HCT116 (cell line): Measurements from ENCODE around the gene UGT1A7. TPM values are rescaled to one million over a fixed set of nuclear protein-coding genes. Genes with fewer than 3 reads are reported as not detected.

Experiments used
- ATAC-seq: fragments of 200-7000 bp; cut with Tn5 transposase; 2 replicates; pipeline ENCODE4 v1.9.1; 2020; ENCODE audit warnings: mild to moderate bottlenecking, moderate library complexity
- BruUV-seq: library from RNA; stranded (reverse); fragments of 400-500 nt; replicated peaks from 2 replicates; lab custom pipeline; 2021; lab: Mats Ljungman, UMichigan
- CTCF ChIA-PET: fragments of 300-600 bp; sonication (Branson Sonifier 250); formaldehyde crosslinking; loops from one replicate; lab custom pipeline; 2021; ENCODE audit warnings: antibody characterized with exemption; lab: Charles Lee
- POLR2A ChIA-PET: fragments of 300-600, 350-600 bp; sonication (Branson Sonifier 250); formaldehyde crosslinking; loops from one replicate; lab custom pipeline; 2021; ENCODE audit warnings: antibody characterized with exemption; lab: Charles Lee
- RAD21 ChIA-PET, 2 experiments: fragments of 300-600 bp; sonication (Branson Sonifier 250); formaldehyde crosslinking; loops; one replicate each; lab custom pipeline; 2023; ENCODE audit warnings: low total read pairs in 2 of 2; ENCODE audit not compliant: uncharacterized antibody in 2 of 2, unreplicated experiment in 2 of 2, low non-redundant PET in 1 of 2; lab: Charles Lee
- DNase-seq: peaks from one replicate; pipeline ENCODE4 v3.0.0-alpha.2; 2010; ENCODE audit warnings: low read depth, low spot score
- H2AFZ ChIP-seq: fragments of 200-600 bp; shearing (Covaris generic), sonication (generic); 2 replicates; pipeline ENCODE4 v1.6.1; 2017; ENCODE audit warnings: low read depth, mixed run types, mixed read lengths, antibody characterized with exemption, low read length; ENCODE audit not compliant: poor library complexity, severe bottlenecking
- H3K27ac ChIP-seq: 2 replicates; pipeline ENCODE4 v1.5.1; 2012; ENCODE audit warnings: low read depth, low read length
- H3K27me3 ChIP-seq: fragments of 200-600 bp; sonication (generic); 2 replicates; pipeline ENCODE4 v1.6.1; 2016; ENCODE audit warnings: mixed run types, low read length, mixed read lengths; ENCODE audit not compliant: insufficient read depth
- H3K36me3 ChIP-seq, 2 experiments: fragments of 200-500 bp in 1 of 2; fragments of 200-600 bp in 1 of 2; sonication (Bioruptor generic) in 1 of 2; sonication (generic) in 1 of 2; 2 replicates each; pipeline versions ENCODE4 v1.5.1 to v1.6.1; 2014 to 2016; ENCODE audit warnings: low read length in 2 of 2, inconsistent platforms in 1 of 2, mixed read lengths in 1 of 2, mixed run types in 1 of 2; ENCODE audit not compliant: insufficient read depth in 2 of 2, control insufficient read depth in 1 of 2
- H3K4me1 ChIP-seq, 2 experiments: fragments of 200-600 bp in 1 of 2; sonication (generic) in 1 of 2; 2 replicates each; pipeline versions ENCODE4 v1.5.1 to v1.6.1; 2012 to 2017; ENCODE audit warnings: low read length in 2 of 2, inconsistent platforms in 1 of 2, mild to moderate bottlenecking in 1 of 2, mixed read lengths in 1 of 2, mixed run types in 1 of 2, moderate library complexity in 1 of 2; ENCODE audit not compliant: insufficient read depth in 2 of 2, control insufficient read depth in 1 of 2
- H3K4me2 ChIP-seq: fragments of 200-600 bp; sonication (generic); 2 replicates; pipeline ENCODE4 v1.6.1; 2017; ENCODE audit warnings: mixed run types, low read length, mixed read lengths
- H3K4me3 ChIP-seq, 2 experiments: fragments of 200-600 bp in 1 of 2; sonication (generic) in 1 of 2; replicated peaks in 1 of 2; 2 replicates each; pipeline ENCODE4 v1.5.1; 2011 to 2016; ENCODE audit warnings: low read length in 2 of 2, control low read depth in 1 of 2, low read depth in 1 of 2, mild to moderate bottlenecking in 1 of 2, mixed read lengths in 1 of 2, mixed run types in 1 of 2
- H3K79me2 ChIP-seq: fragments of 200-600 bp; sonication (generic); 2 replicates; pipeline ENCODE4 v1.6.1; 2017; ENCODE audit warnings: mild to moderate bottlenecking, mixed run types, low read length, moderate library complexity, mixed read lengths; ENCODE audit not compliant: insufficient read depth
- H3K9ac ChIP-seq: fragments of 200-600 bp; sonication (generic); 2 replicates; pipeline ENCODE4 v1.6.1; 2016; ENCODE audit warnings: low read length, mixed read lengths
- H3K9me2 ChIP-seq: fragments of 200-600 bp; sonication (generic), shearing (Covaris generic); 2 replicates; pipeline ENCODE4 v1.6.1; 2017; ENCODE audit warnings: mixed run types, mild to moderate bottlenecking, moderate library complexity; ENCODE audit not compliant: insufficient read depth
- H3K9me3 ChIP-seq, 2 experiments: fragments of 200-500 bp in 1 of 2; fragments of 200-600 bp in 1 of 2; sonication (Bioruptor generic) in 1 of 2; sonication (generic) in 1 of 2; 2 replicates each; pipeline ENCODE4 v1.6.1; 2014 to 2017; ENCODE audit warnings: low read length in 2 of 2, mixed read lengths in 2 of 2, inconsistent platforms in 1 of 2, low read depth in 1 of 2, mild to moderate bottlenecking in 1 of 2, mixed run types in 1 of 2, moderate library complexity in 1 of 2; ENCODE audit not compliant: control insufficient read depth in 1 of 2, insufficient read depth in 1 of 2
- H4K20me1 ChIP-seq: fragments of 200-600 bp; sonication (generic), shearing (Covaris generic); 2 replicates; pipeline ENCODE4 v1.6.1; 2017; ENCODE audit warnings: mixed run types, mild to moderate bottlenecking, moderate library complexity; ENCODE audit not compliant: insufficient read depth
- CBX3 ChIP-seq: IDR thresholded peaks from 2 replicates; pipeline ENCODE4 v1.6.1; 2012; ENCODE audit warnings: low read depth
- EGR1 ChIP-seq: IDR thresholded peaks from 2 replicates; pipeline ENCODE4 v1.6.1; 2012; ENCODE audit warnings: low read depth
- FOSL1 ChIP-seq: IDR thresholded peaks from 2 replicates; pipeline ENCODE4 v1.6.1; 2012; ENCODE audit warnings: low read depth
- POLR2A ChIP-seq: IDR thresholded peaks from 2 replicates; pipeline ENCODE4 v1.7.0; 2011; ENCODE audit warnings: borderline replicate concordance; ENCODE audit not compliant: insufficient read depth, insufficient read length; ENCODE audit errors: extremely low read depth
- RAD21 ChIP-seq: IDR thresholded peaks from 2 replicates; pipeline ENCODE4 v1.6.1; 2012; ENCODE audit warnings: low read depth, mild to moderate bottlenecking
- SP1 ChIP-seq: IDR thresholded peaks from 2 replicates; pipeline ENCODE4 v1.6.1; 2012; ENCODE audit warnings: low read depth
- YY1 ChIP-seq: IDR thresholded peaks from 2 replicates; pipeline ENCODE4 v1.6.1; 2011; ENCODE audit warnings: low read length, low read depth, moderate library complexity, mild to moderate bottlenecking; ENCODE audit not compliant: insufficient replicate concordance; ENCODE audit errors: extremely low read depth
- ZBTB33 ChIP-seq: IDR thresholded peaks from 2 replicates; pipeline ENCODE4 v1.6.1; 2011; ENCODE audit warnings: mild to moderate bottlenecking, low read length, moderate library complexity; ENCODE audit not compliant: insufficient replicate concordance; ENCODE audit errors: extremely low read depth
- ZNF274 ChIP-seq: fragments of 200-500 bp; sonication (Bioruptor generic); IDR thresholded peaks from 2 replicates; pipeline ENCODE4 v1.6.1; 2014; ENCODE audit warnings: mild to moderate bottlenecking, low read depth, low read length, inconsistent platforms
- intact Hi-C: fragments of 100-400 bp; cut with micrococcal nuclease; formaldehyde crosslinking; loops from 2 replicates; pipeline ENCODE4 v1.10.0; 2022
- total RNA-seq: library from RNA; stranded (reverse); gene quantifications from one replicate; pipeline ENCODE4 v1.2.1, GENCODE V29; 2021; ENCODE audit not compliant: unreplicated experiment
- TF ChIP-seq, protein P1 (sequence below): IDR thresholded peaks from 2 replicates; pipeline ENCODE4 v1.6.1; 2012; ENCODE audit warnings: low read depth
- TF ChIP-seq, protein P2 (sequence below), 3 experiments: fragments of 200-600 bp in 1 of 3; sonication (generic) in 1 of 3; IDR thresholded peaks in 2 of 3; conservative IDR thresholded peaks in 1 of 3; 2 replicates each; pipeline ENCODE4 v1.5.1; 2012 to 2017; ENCODE audit warnings: low read depth in 2 of 3, low read length in 2 of 3, antibody characterized with exemption in 1 of 3, borderline replicate concordance in 1 of 3, control low read depth in 1 of 3, mild to moderate bottlenecking in 1 of 3, mixed read lengths in 1 of 3, mixed run types in 1 of 3, moderate library complexity in 1 of 3; ENCODE audit not compliant: insufficient read depth in 1 of 3
- TF ChIP-seq, protein P3 (sequence below): IDR thresholded peaks from 2 replicates; pipeline ENCODE4 v1.6.1; 2012

Gene UGT1A7
- total RNA-seq, 1 experiment from 2014 or later = not detected

GRCh38 chr2:233674995-233675394 is 6.7 kb upstream of the UGT1A7 start (continued):
- TF ChIP-seq, protein P1, sequence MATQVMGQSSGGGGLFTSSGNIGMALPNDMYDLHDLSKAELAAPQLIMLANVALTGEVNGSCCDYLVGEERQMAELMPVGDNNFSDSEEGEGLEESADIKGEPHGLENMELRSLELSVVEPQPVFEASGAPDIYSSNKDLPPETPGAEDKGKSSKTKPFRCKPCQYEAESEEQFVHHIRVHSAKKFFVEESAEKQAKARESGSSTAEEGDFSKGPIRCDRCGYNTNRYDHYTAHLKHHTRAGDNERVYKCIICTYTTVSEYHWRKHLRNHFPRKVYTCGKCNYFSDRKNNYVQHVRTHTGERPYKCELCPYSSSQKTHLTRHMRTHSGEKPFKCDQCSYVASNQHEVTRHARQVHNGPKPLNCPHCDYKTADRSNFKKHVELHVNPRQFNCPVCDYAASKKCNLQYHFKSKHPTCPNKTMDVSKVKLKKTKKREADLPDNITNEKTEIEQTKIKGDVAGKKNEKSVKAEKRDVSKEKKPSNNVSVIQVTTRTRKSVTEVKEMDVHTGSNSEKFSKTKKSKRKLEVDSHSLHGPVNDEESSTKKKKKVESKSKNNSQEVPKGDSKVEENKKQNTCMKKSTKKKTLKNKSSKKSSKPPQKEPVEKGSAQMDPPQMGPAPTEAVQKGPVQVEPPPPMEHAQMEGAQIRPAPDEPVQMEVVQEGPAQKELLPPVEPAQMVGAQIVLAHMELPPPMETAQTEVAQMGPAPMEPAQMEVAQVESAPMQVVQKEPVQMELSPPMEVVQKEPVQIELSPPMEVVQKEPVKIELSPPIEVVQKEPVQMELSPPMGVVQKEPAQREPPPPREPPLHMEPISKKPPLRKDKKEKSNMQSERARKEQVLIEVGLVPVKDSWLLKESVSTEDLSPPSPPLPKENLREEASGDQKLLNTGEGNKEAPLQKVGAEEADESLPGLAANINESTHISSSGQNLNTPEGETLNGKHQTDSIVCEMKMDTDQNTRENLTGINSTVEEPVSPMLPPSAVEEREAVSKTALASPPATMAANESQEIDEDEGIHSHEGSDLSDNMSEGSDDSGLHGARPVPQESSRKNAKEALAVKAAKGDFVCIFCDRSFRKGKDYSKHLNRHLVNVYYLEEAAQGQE = no peak

- H3K27me3 ChIP-seq = peaks cover 18% of the 10 kb centered on the region; the same call in 1 of the 2 replicates
- H3K9me3 ChIP-seq = no peaks in the 10 kb centered on the region
- no peak overlapping the region for H3K27ac ChIP-seq
- ATAC-seq (no peak), DNase-seq (no peak)
- RAD21 ChIA-PET = no interaction called here
- intact Hi-C loops = no loop called here
- H3K79me2 ChIP-seq = no peaks in the 10 kb centered on the region
- no TSS peak for BruUV-seq
- no peak overlapping the region for H3K4me2 ChIP-seq
- no peaks in the 10 kb centered on the region for H3K9me2 ChIP-seq
- TF ChIP-seq, protein P2, sequence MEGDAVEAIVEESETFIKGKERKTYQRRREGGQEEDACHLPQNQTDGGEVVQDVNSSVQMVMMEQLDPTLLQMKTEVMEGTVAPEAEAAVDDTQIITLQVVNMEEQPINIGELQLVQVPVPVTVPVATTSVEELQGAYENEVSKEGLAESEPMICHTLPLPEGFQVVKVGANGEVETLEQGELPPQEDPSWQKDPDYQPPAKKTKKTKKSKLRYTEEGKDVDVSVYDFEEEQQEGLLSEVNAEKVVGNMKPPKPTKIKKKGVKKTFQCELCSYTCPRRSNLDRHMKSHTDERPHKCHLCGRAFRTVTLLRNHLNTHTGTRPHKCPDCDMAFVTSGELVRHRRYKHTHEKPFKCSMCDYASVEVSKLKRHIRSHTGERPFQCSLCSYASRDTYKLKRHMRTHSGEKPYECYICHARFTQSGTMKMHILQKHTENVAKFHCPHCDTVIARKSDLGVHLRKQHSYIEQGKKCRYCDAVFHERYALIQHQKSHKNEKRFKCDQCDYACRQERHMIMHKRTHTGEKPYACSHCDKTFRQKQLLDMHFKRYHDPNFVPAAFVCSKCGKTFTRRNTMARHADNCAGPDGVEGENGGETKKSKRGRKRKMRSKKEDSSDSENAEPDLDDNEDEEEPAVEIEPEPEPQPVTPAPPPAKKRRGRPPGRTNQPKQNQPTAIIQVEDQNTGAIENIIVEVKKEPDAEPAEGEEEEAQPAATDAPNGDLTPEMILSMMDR (IDR thresholded peaks at IDR 0.05 in 2 of 3, conservative IDR thresholded peaks at IDR 0.05 in 1 of 3; ENCODE audit: borderline replicate concordance in 1 of 3, insufficient read depth in 1 of 3, low read depth in 2 of 3, low read length in 2 of 3) = no peak
- TF ChIP-seq YY1 = no peak
- TF ChIP-seq, protein P3, sequence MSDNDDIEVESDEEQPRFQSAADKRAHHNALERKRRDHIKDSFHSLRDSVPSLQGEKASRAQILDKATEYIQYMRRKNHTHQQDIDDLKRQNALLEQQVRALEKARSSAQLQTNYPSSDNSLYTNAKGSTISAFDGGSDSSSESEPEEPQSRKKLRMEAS = no peak
- no peak for TF ChIP-seq CBX3
- no peak for TF ChIP-seq FOSL1
- TF ChIP-seq EGR1 = no peak
- no peak for TF ChIP-seq ZNF274
- TF ChIP-seq SP1 = no peak
- TF ChIP-seq POLR2A = no peak
- no peak for TF ChIP-seq ZBTB33
- TF ChIP-seq RAD21 = no peak
- TF ChIP-seq, all 23 proteins: peak for 0
- CTCF ChIA-PET = no interaction called here
- POLR2A ChIA-PET = no interaction called here
- no peaks in the 10 kb centered on the region for H3K36me3 ChIP-seq
- no peaks in the 10 kb centered on the region for H4K20me1 ChIP-seq
- no peak overlapping the region for H2AFZ ChIP-seq
- no peak overlapping the region for H3K9ac ChIP-seq
- H3K4me3 ChIP-seq = no peak overlapping the region
- no peaks in the 10 kb centered on the region for H3K4me1 ChIP-seq
Observed at GRCh38 chr2:233676046-233676445, 5.7 kb upstream of the UGT1A7 start.
